ENCODE results near the gene APP. TPM values are rescaled to one million over a fixed set of nuclear protein-coding genes. Genes with fewer than 3 reads are reported as not detected.

APP gene
- total and polyA plus RNA-seq, 8 donors, result 373 to 671 (median 580) TPM

- ATAC-seq, result no peak
- TF ChIP-seq CTCF (IDR thresholded peaks at IDR 0.05), result no peak
- intact Hi-C loops (cut with DNase I), result no loop called here
Observed at GRCh38 chr21:26207021-26207420, 36.5 kb upstream of the APP start.

GRCh38 chr21:26199456-26199855 lies 28.9 kb upstream of the APP start:
- TF ChIP-seq CTCF (IDR thresholded peaks at IDR 0.05), result no peak
- intact Hi-C loops (cut with DNase I), result no loop called here
- DNase-seq (peak in 1 of 4 donors; percentile 5), ATAC-seq (no peak)
- no peaks in the 10 kb centered on the region for H3K4me1 ChIP-seq
- no peaks in the 10 kb centered on the region for H3K27me3 ChIP-seq
- no peak overlapping the region for H3K4me3 ChIP-seq
- H3K27ac ChIP-seq, result no peak overlapping the region
- no peaks in the 10 kb centered on the region for H3K9me3 ChIP-seq
- H3K36me3 ChIP-seq, result no peaks in the 10 kb centered on the region

More at GRCh38 chr21:26207021-26207420, 36.5 kb upstream of the APP start:
- DNase-seq, result no peak
- no peaks in the 10 kb centered on the region for H3K9me3 ChIP-seq
- H3K27ac ChIP-seq, result no peak overlapping the region
- no peak overlapping the region for H3K4me3 ChIP-seq
- no peaks in the 10 kb centered on the region for H3K36me3 ChIP-seq
- no peaks in the 10 kb centered on the region for H3K4me1 ChIP-seq
- no peaks in the 10 kb centered on the region for H3K27me3 ChIP-seq

GRCh38 chr21:26195708-26196107 lies 25.1 kb upstream of the APP start:
- no peak for ATAC-seq
- Histone ChIP-seq H3K27me3 (no peaks in the 10 kb centered on the region), H3K4me1 (no peaks in the 10 kb centered on the region), H3K9me3 (no peaks in the 10 kb centered on the region), H3K36me3 (no peaks in the 10 kb centered on the region), H3K4me3 (no peak overlapping the region), H3K27ac (no peak overlapping the region)
- DNase-seq, result no peak
- intact Hi-C loops (cut with DNase I), result no loop called here
- TF ChIP-seq CTCF (IDR thresholded peaks at IDR 0.05), result no peak

GRCh38 chr21:26194811-26195251 lies 24.3 kb upstream of the APP start:
- Histone ChIP-seq H3K27me3 (no peaks in the 10 kb centered on the region), H3K4me3 (no peak overlapping the region), H3K36me3 (no peaks in the 10 kb centered on the region), H3K9me3 (no peaks in the 10 kb centered on the region), H3K27ac (no peak overlapping the region), H3K4me1 (no peaks in the 10 kb centered on the region)
- intact Hi-C loops (cut with DNase I), result no loop called here
- ATAC-seq (no peak), DNase-seq (no peak)
- no peak for TF ChIP-seq CTCF (IDR thresholded peaks at IDR 0.05)

- no peaks in the 10 kb centered on the region for H3K36me3 ChIP-seq
- no peak for TF ChIP-seq CTCF (IDR thresholded peaks at IDR 0.05)
- intact Hi-C loops (cut with DNase I), result no loop called here
Observed at GRCh38 chr21:26194326-26194725, 23.8 kb upstream of the APP start.

More at GRCh38 chr21:26194326-26194725, 23.8 kb upstream of the APP start:
- Histone ChIP-seq H3K4me1 (no peaks in the 10 kb centered on the region), H3K27me3 (no peaks in the 10 kb centered on the region), H3K4me3 (no peak overlapping the region), H3K27ac (no peak overlapping the region), H3K9me3 (no peaks in the 10 kb centered on the region)
- no peak for DNase-seq
- no peak for ATAC-seq
